ENCODE results near the gene NRP1. TPM values are rescaled to one million over a fixed set of nuclear protein-coding genes. Genes with fewer than 3 reads are reported as not detected.

NRP1 gene
- total RNA-seq, 4 donors from 2014 or later = 17.7 to 47.0 (median 21.0) TPM

- DNase-seq = no peak
- no peak overlapping the region for H3K4me3 ChIP-seq
- H3K27ac ChIP-seq = no peak overlapping the region
- no peaks in the 10 kb centered on the region for H3K27me3 ChIP-seq
- no peak for TF ChIP-seq CTCF (IDR thresholded peaks at IDR 0.05)
- no peaks in the 10 kb centered on the region for H3K4me1 ChIP-seq
- H3K36me3 ChIP-seq = peaks cover 0 to 14% (median 0%) of the 10 kb centered on the region in 3 donors
- no peaks in the 10 kb centered on the region for H3K9me3 ChIP-seq
These were observed 153.5 kb downstream of the NRP1 start for GRCh38 chr10:33180921-33181320.

- H3K9me3 ChIP-seq = no peaks in the 10 kb centered on the region
- no peak for DNase-seq
- H3K4me3 ChIP-seq = no peak overlapping the region
- no peaks in the 10 kb centered on the region for H3K4me1 ChIP-seq
- no peak overlapping the region for H3K27ac ChIP-seq
- H3K27me3 ChIP-seq = no peaks in the 10 kb centered on the region
- peaks cover 0 to 14% (median 0%) of the 10 kb centered on the region in 3 donors for H3K36me3 ChIP-seq
- no peak for TF ChIP-seq POLR2A (IDR thresholded peaks at IDR 0.05)
- no peak for TF ChIP-seq CTCF (IDR thresholded peaks at IDR 0.05)
These were observed 154.1 kb downstream of the NRP1 start for GRCh38 chr10:33180390-33180789.

- Histone ChIP-seq H3K27me3 (no peaks in the 10 kb centered on the region), H3K27ac (no peak overlapping the region), H3K4me1 (no peaks in the 10 kb centered on the region), H3K9me3 (no peaks in the 10 kb centered on the region), H3K4me3 (no peak overlapping the region), H3K36me3 (peaks cover 0 to 14% (median 0%) of the 10 kb centered on the region in 3 donors)
- no peak for DNase-seq
- no peak for TF ChIP-seq POLR2A (IDR thresholded peaks at IDR 0.05)
- no peak for TF ChIP-seq CTCF (IDR thresholded peaks at IDR 0.05)
These were observed 155.4 kb downstream of the NRP1 start for GRCh38 chr10:33179067-33179466.

GRCh38 chr10:33178026-33178755 lies 156.3 kb downstream of the NRP1 start:
- Histone ChIP-seq H3K27ac (no peak overlapping the region), H3K9me3 (no peaks in the 10 kb centered on the region), H3K4me3 (no peak overlapping the region), H3K4me1 (no peaks in the 10 kb centered on the region), H3K36me3 (peaks cover 0 to 14% (median 0%) of the 10 kb centered on the region in 3 donors), H3K27me3 (no peaks in the 10 kb centered on the region)
- TF ChIP-seq CTCF (IDR thresholded peaks at IDR 0.05) (no peak), POLR2A (IDR thresholded peaks at IDR 0.05) (no peak)
- no peak for DNase-seq

GRCh38 chr10:33176688-33177087 lies 157.8 kb downstream of the NRP1 start:
- no peak for TF ChIP-seq CTCF (IDR thresholded peaks at IDR 0.05)
- no peak for TF ChIP-seq POLR2A (IDR thresholded peaks at IDR 0.05)
- peaks cover 0 to 14% (median 0%) of the 10 kb centered on the region in 3 donors for H3K36me3 ChIP-seq

More at GRCh38 chr10:33176688-33177087, 157.8 kb downstream of the NRP1 start:
- Histone ChIP-seq H3K4me1 (no peaks in the 10 kb centered on the region), H3K4me3 (no peak overlapping the region), H3K27me3 (no peaks in the 10 kb centered on the region), H3K9me3 (no peaks in the 10 kb centered on the region), H3K27ac (no peak overlapping the region)
- DNase-seq = no peak

Data from Peyer's patch (tissue), 4 donors.